ENCODE results near the gene ZFC3H1.
A peak's percentile ranks its signal among the peaks of the same experiment; 100 is the strongest.
"Not testable (repeated sequence)": the region's sequence is repeated elsewhere in the genome, so short reads cannot be mapped to it uniquely, and the experiment has no call there.

Gene ZFC3H1, protein sequence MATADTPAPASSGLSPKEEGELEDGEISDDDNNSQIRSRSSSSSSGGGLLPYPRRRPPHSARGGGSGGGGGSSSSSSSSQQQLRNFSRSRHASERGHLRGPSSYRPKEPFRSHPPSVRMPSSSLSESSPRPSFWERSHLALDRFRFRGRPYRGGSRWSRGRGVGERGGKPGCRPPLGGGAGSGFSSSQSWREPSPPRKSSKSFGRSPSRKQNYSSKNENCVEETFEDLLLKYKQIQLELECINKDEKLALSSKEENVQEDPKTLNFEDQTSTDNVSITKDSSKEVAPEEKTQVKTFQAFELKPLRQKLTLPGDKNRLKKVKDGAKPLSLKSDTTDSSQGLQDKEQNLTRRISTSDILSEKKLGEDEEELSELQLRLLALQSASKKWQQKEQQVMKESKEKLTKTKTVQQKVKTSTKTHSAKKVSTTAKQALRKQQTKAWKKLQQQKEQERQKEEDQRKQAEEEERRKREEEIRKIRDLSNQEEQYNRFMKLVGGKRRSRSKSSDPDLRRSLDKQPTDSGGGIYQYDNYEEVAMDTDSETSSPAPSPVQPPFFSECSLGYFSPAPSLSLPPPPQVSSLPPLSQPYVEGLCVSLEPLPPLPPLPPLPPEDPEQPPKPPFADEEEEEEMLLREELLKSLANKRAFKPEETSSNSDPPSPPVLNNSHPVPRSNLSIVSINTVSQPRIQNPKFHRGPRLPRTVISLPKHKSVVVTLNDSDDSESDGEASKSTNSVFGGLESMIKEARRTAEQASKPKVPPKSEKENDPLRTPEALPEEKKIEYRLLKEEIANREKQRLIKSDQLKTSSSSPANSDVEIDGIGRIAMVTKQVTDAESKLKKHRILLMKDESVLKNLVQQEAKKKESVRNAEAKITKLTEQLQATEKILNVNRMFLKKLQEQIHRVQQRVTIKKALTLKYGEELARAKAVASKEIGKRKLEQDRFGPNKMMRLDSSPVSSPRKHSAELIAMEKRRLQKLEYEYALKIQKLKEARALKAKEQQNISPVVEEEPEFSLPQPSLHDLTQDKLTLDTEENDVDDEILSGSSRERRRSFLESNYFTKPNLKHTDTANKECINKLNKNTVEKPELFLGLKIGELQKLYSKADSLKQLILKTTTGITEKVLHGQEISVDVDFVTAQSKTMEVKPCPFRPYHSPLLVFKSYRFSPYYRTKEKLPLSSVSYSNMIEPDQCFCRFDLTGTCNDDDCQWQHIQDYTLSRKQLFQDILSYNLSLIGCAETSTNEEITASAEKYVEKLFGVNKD (N-terminal part only)

DNA sequence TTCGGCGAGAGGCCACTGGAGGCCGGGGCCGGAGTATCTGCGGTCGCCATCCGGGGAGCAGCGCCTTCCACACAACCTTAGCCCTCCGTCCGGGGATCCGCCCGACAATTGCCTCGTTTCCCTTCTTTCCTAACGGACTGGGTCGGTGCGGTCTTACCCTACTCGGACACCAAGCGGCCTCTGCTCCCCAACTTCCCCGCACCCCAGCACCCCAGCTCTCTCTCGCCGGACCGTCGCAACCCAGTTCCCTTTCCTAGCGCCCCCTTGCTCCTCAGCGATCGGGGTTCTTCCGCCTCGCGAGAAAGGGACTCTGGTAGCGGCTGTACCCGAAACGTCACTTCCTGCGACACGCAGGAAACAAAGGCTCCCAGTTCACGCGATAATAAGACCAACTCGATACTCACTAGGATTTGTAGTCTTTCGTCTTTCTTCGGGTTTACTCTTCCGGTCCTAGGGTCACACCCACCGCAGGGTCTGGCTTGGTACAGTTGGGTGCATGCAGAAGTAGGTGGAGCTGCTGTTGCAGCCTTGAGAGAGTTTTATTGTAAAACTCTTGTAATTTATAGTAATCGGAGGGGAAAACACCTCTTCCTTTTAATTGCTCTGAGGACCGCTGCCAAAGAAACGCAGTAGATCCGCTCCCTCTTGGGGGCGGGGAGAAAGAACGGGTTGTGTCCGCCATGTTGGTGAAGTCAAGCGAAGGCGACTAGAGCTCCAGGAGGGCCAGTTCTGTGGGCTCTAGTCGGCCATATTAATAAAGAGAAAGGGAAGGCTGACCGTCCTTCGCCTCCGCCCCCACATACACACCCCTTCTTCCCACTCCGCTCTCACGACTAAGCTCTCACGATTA, at the start of gene ZFC3H1, which contains the start of gene THAP2:
Gene ZFC3H1 (minus strand): TSS at position 288 of the 850 bp plus-strand sequence. CDS start 238 bp downstream, at position 50.
Gene THAP2 (plus strand): TSS at position 741 of the 850 bp plus-strand sequence. CDS start 209 bp downstream, outside the sequence.
- peak; percentile 100 for DNase-seq (ENCODE audit: low read depth)

- DNase-seq (ENCODE audit: low read depth) = peak; percentile 95
Observed at GRCh38 chr12:71710276-71711125, 46.9 kb upstream of the ZFC3H1 start.

DNA sequence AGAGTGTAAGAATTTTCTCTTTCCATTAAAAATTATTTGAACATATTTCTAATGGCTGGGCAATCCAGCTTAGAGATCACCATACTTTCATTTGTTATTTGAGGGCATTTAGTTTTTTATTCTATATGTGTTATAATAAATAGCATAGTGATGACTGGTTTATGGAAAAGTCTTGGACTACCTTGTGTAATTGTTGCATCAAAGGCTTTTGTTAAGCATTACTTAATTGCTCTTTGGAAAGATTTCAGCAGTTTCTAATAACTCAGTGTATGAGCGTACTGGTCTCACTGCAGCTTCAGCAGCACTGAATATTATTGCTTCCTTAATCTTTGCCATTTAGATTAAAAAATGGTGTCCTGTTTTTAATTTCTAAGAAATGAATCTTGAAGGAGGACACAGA, 45.0 kb upstream of the ZFC3H1 start:
- peak; percentile 53 for DNase-seq (ENCODE audit: low read depth)

- DNase-seq (ENCODE audit: low read depth) = no peak
Observed at GRCh38 chr12:71704920-71705319, 41.3 kb upstream of the ZFC3H1 start.

DNA sequence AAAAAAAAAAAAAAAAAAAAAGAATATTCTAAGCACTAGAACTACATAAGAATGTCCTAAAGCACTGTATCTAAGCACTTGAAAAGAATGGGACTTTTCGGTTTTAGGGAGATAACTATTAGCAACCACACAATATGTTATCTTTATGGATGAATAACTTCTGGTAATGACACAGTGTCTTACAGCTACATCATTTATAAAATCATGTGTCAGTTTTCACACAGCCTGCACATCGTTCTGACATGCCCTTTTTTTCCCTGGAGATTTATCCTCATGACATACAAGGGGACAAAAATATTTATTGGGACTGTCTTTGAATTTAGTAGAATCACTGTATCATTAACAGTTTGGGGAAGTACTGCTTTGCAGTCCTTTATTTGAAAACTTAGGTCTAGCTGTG, 39.6 kb upstream of the ZFC3H1 start:
- DNase-seq (ENCODE audit: low read depth) = no peak

- DNase-seq (ENCODE audit: low read depth) = peak; percentile 40
Observed at GRCh38 chr12:71702590-71702989, 38.9 kb upstream of the ZFC3H1 start.

DNA sequence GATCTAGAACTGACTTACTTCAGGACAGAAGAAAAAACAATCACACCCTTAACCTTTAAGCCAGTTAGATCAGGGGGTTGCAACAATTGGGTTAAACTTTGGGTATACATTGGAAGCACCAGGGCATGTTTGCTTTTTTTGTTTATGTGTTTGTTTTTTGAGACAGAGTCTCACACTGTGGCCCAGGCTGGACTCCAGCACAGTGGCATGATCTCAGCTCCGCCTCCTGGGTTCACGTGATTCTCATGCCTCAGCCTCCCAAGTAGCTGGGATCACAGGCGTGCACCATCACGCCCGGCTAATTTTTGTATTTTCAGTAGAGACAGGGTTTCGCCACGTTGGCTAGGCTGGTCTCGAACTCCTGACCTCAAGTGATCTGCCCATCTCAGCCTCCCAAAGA, 38.5 kb upstream of the ZFC3H1 start:
- DNase-seq (ENCODE audit: low read depth) = not testable (repeated sequence)

- no peak for DNase-seq (ENCODE audit: low read depth)
Observed at GRCh38 chr12:71695782-71696181, 32.1 kb upstream of the ZFC3H1 start.

GRCh38 chr12:71694099-71694820, 30.6 kb upstream of the ZFC3H1 start:
- no peak for DNase-seq (ENCODE audit: low read depth)

GRCh38 chr12:71693651-71694050, 30.0 kb upstream of the ZFC3H1 start:
- DNase-seq (ENCODE audit: low read depth) = not testable (repeated sequence)

- no peak for DNase-seq (ENCODE audit: low read depth)
Observed at GRCh38 chr12:71693126-71693525, 29.5 kb upstream of the ZFC3H1 start.

- DNase-seq (ENCODE audit: low read depth) = no peak
Observed at GRCh38 chr12:71691504-71692129, 28.0 kb upstream of the ZFC3H1 start.

- DNase-seq (ENCODE audit: low read depth) = no peak
Observed at GRCh38 chr12:71688961-71689570, 25.4 kb upstream of the ZFC3H1 start.

- not testable (repeated sequence) for DNase-seq (ENCODE audit: low read depth)
Observed at GRCh38 chr12:71687172-71687571, 23.5 kb upstream of the ZFC3H1 start.

GRCh38 chr12:71686658-71687025, 23.0 kb upstream of the ZFC3H1 start:
- DNase-seq (ENCODE audit: low read depth) = peak; percentile 45

- peak; percentile 93 for DNase-seq (ENCODE audit: low read depth)
Observed at GRCh38 chr12:71685914-71686657, 22.4 kb upstream of the ZFC3H1 start, which contains the start of gene TMEM19. Gene TMEM19 (plus strand): TSS chr12:71686082. CDS start chr12:71686681, 599 bp downstream.

- peak; percentile 34 for DNase-seq (ENCODE audit: low read depth)
Observed at GRCh38 chr12:71685312-71685906, 21.8 kb upstream of the ZFC3H1 start.

Measured in ELR (cell line).